Measurements from ENCODE around the gene FDX2. TPM values are rescaled to one million over a fixed set of nuclear protein-coding genes. Genes with fewer than 3 reads are reported as not detected.

The FDX2 gene
- polyA plus RNA-seq, 1 experiment = 40.1 TPM

DNA sequence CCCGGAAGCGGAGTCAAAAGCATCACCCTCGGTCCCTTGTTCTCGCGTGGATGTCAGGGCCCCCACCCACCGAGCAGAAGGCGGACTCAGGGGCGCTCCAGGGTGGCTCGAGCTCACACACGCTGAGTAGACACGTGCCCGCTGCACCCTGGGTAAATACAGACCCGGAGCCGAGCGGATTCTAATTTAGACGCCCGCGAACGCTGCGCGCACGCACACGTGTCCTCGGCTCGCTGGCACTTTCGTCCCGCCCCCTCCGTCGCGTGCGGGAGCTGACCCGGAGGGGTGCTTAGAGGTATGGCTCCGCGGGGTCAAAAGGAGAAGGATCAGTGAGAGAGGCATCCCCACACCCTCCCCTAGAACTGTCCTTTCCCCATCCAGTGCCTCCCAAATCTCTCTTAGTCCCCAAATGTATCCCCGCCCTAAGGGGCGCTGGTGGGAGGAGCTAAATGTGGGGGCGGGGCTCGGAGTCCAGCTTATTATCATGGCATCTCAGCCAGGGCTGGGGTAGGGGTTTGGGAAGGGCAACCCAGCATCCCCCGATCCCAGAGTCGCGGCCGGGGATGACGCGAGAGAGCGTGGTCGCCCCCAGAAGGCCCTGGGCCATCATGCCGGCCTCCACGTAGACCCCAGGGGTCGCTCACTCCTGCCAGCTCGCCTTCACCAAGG lies 26.5 kb downstream of the FDX2 start:
- Histone ChIP-seq H3K36me3 (ENCODE audit: control insufficient read depth, insufficient read depth, low read length) (peaks cover 8% of the 10 kb centered on the region), H3K4me3 (ENCODE audit: low read depth, low read length) (peak overlapping the region; percentile 55), H3K27me3 (ENCODE audit: control insufficient read depth, insufficient read depth, low read length) (peaks cover 8% of the 10 kb centered on the region)
- ChIA-PET POLR2A (interaction anchor here (0.6 to 0.9 kb wide), 2 partner anchors 9 to 45 kb away, joined by 3 read pairs; no protein-coding TSS in a partner anchor), CTCF (interaction anchor here (0.6 to 6.6 kb wide), 8 partner anchors 12 to 358 kb away, joined by 3 to 45 read pairs (median 4); partner anchors contain the start of gene ICAM1)
- TF ChIP-seq, protein P1, sequence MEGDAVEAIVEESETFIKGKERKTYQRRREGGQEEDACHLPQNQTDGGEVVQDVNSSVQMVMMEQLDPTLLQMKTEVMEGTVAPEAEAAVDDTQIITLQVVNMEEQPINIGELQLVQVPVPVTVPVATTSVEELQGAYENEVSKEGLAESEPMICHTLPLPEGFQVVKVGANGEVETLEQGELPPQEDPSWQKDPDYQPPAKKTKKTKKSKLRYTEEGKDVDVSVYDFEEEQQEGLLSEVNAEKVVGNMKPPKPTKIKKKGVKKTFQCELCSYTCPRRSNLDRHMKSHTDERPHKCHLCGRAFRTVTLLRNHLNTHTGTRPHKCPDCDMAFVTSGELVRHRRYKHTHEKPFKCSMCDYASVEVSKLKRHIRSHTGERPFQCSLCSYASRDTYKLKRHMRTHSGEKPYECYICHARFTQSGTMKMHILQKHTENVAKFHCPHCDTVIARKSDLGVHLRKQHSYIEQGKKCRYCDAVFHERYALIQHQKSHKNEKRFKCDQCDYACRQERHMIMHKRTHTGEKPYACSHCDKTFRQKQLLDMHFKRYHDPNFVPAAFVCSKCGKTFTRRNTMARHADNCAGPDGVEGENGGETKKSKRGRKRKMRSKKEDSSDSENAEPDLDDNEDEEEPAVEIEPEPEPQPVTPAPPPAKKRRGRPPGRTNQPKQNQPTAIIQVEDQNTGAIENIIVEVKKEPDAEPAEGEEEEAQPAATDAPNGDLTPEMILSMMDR (IDR thresholded peaks at IDR 0.05; ENCODE audit: insufficient read depth, low read depth, low read length) = 0 out of 2 replicates have a peak, but pooled peaks have one; percentile 6
- no peak for DNase-seq (ENCODE audit: low read depth)

DNA sequence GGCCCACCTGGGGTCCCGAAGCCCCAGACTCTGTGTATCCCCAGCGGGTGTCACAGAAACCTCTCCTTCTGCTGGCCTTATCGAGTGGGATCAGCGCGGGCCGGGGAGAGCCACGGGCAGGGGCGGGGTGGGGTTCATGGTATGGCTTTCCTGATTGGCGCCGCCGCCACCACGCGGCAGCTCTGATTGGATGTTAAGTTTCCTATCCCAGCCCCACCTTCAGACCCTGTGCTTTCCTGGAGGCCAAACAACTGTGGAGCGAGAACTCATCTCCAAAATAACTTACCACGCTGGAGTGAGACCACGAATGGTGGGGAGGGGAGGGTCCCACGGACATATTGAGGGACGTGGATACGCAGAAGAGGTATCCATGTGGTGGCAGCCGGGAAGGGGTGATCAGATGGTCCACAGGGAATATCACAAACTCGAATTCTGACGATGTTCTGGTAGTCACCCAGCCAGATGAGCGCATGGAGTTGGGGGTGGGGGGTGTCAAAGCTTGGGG lies 27.1 kb downstream of the FDX2 start:
- Histone ChIP-seq H3K27me3 (ENCODE audit: control insufficient read depth, insufficient read depth, low read length) (peaks cover 6% of the 10 kb centered on the region), H3K36me3 (ENCODE audit: control insufficient read depth, insufficient read depth, low read length) (peaks cover 11% of the 10 kb centered on the region), H3K4me3 (ENCODE audit: low read depth, low read length) (peak overlapping the region; percentile 55)
- POLR2A ChIA-PET = interaction anchor here (0.9 kb wide), 1 partner anchor 8 kb away, joined by 3 read pairs; no protein-coding TSS in a partner anchor
- TF ChIP-seq, protein P1 (IDR thresholded peaks at IDR 0.05; ENCODE audit: insufficient read depth, low read depth, low read length) = no peak
- DNase-seq (ENCODE audit: low read depth) = no peak
- CTCF ChIA-PET = interaction anchor here (0.8 to 6.6 kb wide), 5 partner anchors 12 to 357 kb away, joined by 3 to 45 read pairs (median 4); partner anchors contain the start of gene ICAM1

DNA sequence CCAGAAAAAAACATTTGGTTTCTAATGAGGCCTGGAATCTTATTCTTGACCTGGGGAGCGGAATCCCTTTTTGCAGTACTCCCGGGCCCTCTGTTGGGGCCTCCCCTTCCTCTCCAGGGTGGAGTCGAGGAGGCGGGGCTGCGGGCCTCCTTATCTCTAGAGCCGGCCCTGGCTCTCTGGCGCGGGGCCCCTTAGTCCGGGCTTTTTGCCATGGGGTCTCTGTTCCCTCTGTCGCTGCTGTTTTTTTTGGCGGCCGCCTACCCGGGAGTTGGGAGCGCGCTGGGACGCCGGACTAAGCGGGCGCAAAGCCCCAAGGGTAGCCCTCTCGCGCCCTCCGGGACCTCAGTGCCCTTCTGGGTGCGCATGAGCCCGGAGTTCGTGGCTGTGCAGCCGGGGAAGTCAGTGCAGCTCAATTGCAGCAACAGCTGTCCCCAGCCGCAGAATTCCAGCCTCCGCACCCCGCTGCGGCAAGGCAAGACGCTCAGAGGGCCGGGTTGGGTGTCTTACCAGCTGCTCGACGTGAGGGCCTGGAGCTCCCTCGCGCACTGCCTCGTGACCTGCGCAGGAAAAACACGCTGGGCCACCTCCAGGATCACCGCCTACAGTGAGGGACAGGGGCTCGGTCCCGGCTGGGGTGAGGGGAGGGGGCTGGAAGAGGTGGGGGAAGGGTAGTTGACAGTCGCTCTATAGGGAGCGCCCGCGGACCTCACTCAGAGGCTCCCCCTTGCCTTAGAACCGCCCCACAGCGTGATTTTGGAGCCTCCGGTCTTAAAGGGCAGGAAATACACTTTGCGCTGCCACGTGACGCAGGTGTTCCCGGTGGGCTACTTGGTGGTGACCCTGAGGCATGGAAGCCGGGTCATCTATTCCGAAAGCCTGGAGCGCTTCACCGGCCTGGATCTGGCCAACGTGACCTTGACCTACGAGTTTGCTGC lies 28.7 kb downstream of the FDX2 start, which contains the start of gene ICAM4:
Gene ICAM4, plus strand, starts transcription at position 153 of the 935 bp plus-strand sequence. Its CDS starts 58 bp downstream, at position 211.
- CTCF ChIA-PET = interaction anchor here (1.1 to 6.6 kb wide), 2 partner anchors 17 to 101 kb away, joined by 3 to 45 read pairs; partner anchors contain the start of gene ICAM1
- Histone ChIP-seq H3K4me3 (ENCODE audit: low read depth, low read length) (no peak within 1 kb of the TSS), H3K27me3 (ENCODE audit: control insufficient read depth, insufficient read depth, low read length) (0 out of 2 replicates have a peak, but pooled peaks cover 2% of the 10 kb centered on the region), H3K36me3 (ENCODE audit: control insufficient read depth, insufficient read depth, low read length) (peaks cover 15% of the 10 kb centered on the region)
- POLR2A ChIA-PET = no interaction called here
- TF ChIP-seq, protein P1 (IDR thresholded peaks at IDR 0.05; ENCODE audit: insufficient read depth, low read depth, low read length) = no peak
- DNase-seq (ENCODE audit: low read depth) = no peak

DNA sequence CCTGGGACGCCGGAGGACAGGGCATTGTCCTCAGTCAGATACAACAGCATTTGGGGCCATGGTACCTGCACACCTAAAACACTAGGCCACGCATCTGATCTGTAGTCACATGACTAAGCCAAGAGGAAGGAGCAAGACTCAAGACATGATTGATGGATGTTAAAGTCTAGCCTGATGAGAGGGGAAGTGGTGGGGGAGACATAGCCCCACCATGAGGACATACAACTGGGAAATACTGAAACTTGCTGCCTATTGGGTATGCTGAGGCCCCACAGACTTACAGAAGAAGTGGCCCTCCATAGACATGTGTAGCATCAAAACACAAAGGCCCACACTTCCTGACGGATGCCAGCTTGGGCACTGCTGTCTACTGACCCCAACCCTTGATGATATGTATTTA lies 30.4 kb downstream of the FDX2 start:
- Histone ChIP-seq H3K27me3 (ENCODE audit: control insufficient read depth, insufficient read depth, low read length) (0 out of 2 replicates have a peak, but pooled peaks cover 2% of the 10 kb centered on the region), H3K36me3 (ENCODE audit: control insufficient read depth, insufficient read depth, low read length) (peaks cover 15% of the 10 kb centered on the region), H3K4me3 (ENCODE audit: low read depth, low read length) (no peak overlapping the region)
- DNase-seq (ENCODE audit: low read depth) = no peak
- ChIA-PET POLR2A (no interaction called here), CTCF (interaction anchor here (0.7 kb wide), 1 partner anchor 27 kb away, joined by 3 read pairs; no protein-coding TSS in a partner anchor)
- TF ChIP-seq, protein P1 (IDR thresholded peaks at IDR 0.05; ENCODE audit: insufficient read depth, low read depth, low read length) = no peak

All from BJ (cell line).